AG04450 (cell line): ENCODE measurements around the gene ZSCAN5A. TPM values are rescaled to one million over a fixed set of nuclear protein-coding genes. Genes with fewer than 3 reads are reported as not detected.
A peak's percentile ranks its signal among the peaks of the same experiment; 100 is the strongest.
"Not testable (repeated sequence)": the region's sequence is repeated elsewhere in the genome, so short reads cannot be mapped to it uniquely, and the experiment has no call there.

Experiments used
- CTCF ChIA-PET: fragments of 300-600, 350-600 bp; formaldehyde crosslinking; extraction: SDS; loops from one replicate; lab custom pipeline; 2022; ENCODE audit warnings: antibody characterized with exemption, inconsistent platforms; lab: Charles Lee
- POLR2A ChIA-PET: fragments of 350-600 bp; formaldehyde crosslinking; extraction: SDS; loops from one replicate; lab custom pipeline; 2021; ENCODE audit warnings: antibody characterized with exemption, inconsistent platforms; lab: Yijun Ruan, JAX
- DNase-seq: peaks from one replicate; pipeline ENCODE4 v3.0.0-alpha.2; 2011; ENCODE audit warnings: low read depth, low spot score
- H3K27ac ChIP-seq: one replicate; pipeline ENCODE4 v1.5.1; 2012; ENCODE audit warnings: low read depth, low read length, control low read depth
- H3K27me3 ChIP-seq: one replicate; pipeline ENCODE4 v1.6.0; 2012; ENCODE audit warnings: low read length; ENCODE audit not compliant: control insufficient read depth, insufficient read depth
- H3K4me3 ChIP-seq: 2 replicates; pipeline ENCODE4 v1.5.1; 2011; ENCODE audit warnings: mild to moderate bottlenecking, low read depth, low read length, control low read depth
- H3K9me3 ChIP-seq: 2 replicates; pipeline ENCODE4 v1.5.1; 2012; ENCODE audit warnings: low read length; ENCODE audit not compliant: control insufficient read depth, insufficient read depth
- CTCF ChIP-seq: IDR thresholded peaks from 2 replicates; pipeline ENCODE4 v1.5.1; 2011; ENCODE audit warnings: low read depth, low read length, control low read depth, inconsistent platforms
- polyA plus RNA-seq: library from polyadenylated mRNA; depleted of rRNA; stranded (reverse); fragments of >200 nt; gene quantifications from 2 replicates; pipeline ENCODE4 v1.2.3, GENCODE V29; 2011

ZSCAN5A gene
- polyA plus RNA-seq, 1 experiment, result 3.7 TPM

- CTCF ChIA-PET, result no interaction called here
- Histone ChIP-seq H3K4me3 (no peak overlapping the region), H3K27ac (no peak overlapping the region), H3K9me3 (no peaks in the 10 kb centered on the region; the same call in 1 of the 2 replicates), H3K27me3 (no peaks in the 10 kb centered on the region)
- DNase-seq, result no peak
- POLR2A ChIA-PET, result no interaction called here
- no peak for TF ChIP-seq CTCF
Observed at GRCh38 chr19:56308792-56309191, 5.8 kb downstream of the ZSCAN5A start.

- H3K27ac ChIP-seq, result peak overlapping the region; percentile 34
- H3K9me3 ChIP-seq, H3K4me3 ChIP-seq, POLR2A ChIA-PET, DNase-seq, CTCF ChIA-PET, H3K27me3 ChIP-seq: not testable (repeated sequence)
Observed at GRCh38 chr19:56307062-56307461, 7.6 kb downstream of the ZSCAN5A start.

DNA sequence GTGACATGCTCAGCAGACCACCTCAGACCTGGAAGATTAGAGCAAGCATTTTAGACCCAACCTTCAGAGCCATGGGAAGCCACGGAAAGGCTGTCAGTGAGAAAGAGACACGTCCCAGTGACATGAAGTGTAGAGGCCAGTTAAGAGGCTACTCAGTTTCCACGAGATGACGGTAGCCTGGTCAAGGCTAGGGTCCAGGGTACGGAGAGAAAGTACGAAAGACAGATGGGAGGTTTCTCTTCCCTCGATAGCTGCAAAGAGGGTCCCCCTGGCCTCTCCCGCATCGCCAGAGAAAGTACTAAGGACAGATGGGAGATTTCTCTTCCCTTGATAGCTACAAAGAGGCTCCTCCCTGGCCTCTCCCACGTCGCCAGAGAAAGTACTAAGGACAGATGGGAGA, 8.6 kb downstream of the ZSCAN5A start:
- no peak for DNase-seq
- Histone ChIP-seq H3K4me3 (no peak overlapping the region), H3K27ac (no peak overlapping the region), H3K27me3 (no peaks in the 10 kb centered on the region), H3K9me3 (no peaks in the 10 kb centered on the region; the same call in 1 of the 2 replicates)
- CTCF ChIA-PET, result interaction anchor here (0.6 kb wide), 1 partner anchor 52 kb away, joined by 5 read pairs; no protein-coding TSS in a partner anchor
- TF ChIP-seq CTCF, result no peak
- POLR2A ChIA-PET, result no interaction called here

DNA sequence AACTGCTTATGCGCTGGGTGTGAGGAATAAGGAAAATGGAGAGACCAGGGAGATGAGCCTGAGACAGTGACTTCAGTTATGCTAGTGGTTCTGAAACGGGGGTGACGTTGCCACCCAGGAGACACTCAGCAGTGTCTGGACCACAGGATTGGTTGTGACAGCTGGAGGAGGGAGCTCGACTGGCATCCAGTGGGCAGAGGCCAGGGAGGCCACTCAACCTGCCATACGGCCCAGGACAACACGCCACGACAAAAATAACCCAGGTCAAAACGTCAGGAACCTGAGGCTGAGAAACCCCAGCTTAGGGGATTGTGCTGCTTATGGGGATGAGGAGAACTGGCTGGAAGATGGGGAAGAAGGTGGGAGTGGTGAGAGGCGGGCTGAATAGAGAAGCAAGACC, 10.4 kb downstream of the ZSCAN5A start:
- TF ChIP-seq CTCF, result no peak
- ChIA-PET POLR2A (no interaction called here), CTCF (no interaction called here)
- no peaks in the 10 kb centered on the region for H3K27me3 ChIP-seq
- DNase-seq, result no peak
- no peaks in the 10 kb centered on the region for H3K9me3 ChIP-seq
- no peak overlapping the region for H3K4me3 ChIP-seq
- H3K27ac ChIP-seq, result no peak overlapping the region

GRCh38 chr19:56301886-56302620, 12.6 kb downstream of the ZSCAN5A start:
- no peaks in the 10 kb centered on the region for H3K9me3 ChIP-seq
- ChIA-PET CTCF (interaction anchor here (0.6 kb wide), 1 partner anchor 91 kb away, joined by 3 read pairs; no protein-coding TSS in a partner anchor), POLR2A (no interaction called here)
- no peak for TF ChIP-seq CTCF
- DNase-seq, result no peak
- H3K27me3 ChIP-seq, result no peaks in the 10 kb centered on the region
- H3K27ac ChIP-seq, result no peak overlapping the region
- no peak overlapping the region for H3K4me3 ChIP-seq
